Kidney epithelial cell (primary cell): ENCODE data around the gene STING1. TPM values are rescaled to one million over a fixed set of nuclear protein-coding genes. Genes with fewer than 3 reads are reported as not detected.
"Not testable (repeated sequence)": the region's sequence is repeated elsewhere in the genome, so short reads cannot be mapped to it uniquely, and the experiment has no call there.

ENCODE experiments used
- DNase-seq: peaks from one replicate; pipeline ENCODE4 v3.0.0-alpha.2; 2010; ENCODE audit warnings: low read depth
- H3K27me3 ChIP-seq: 2 replicates; pipeline ENCODE4 v1.6.0; 2011; ENCODE audit warnings: low read length; ENCODE audit not compliant: control insufficient read depth, insufficient read depth
- H3K36me3 ChIP-seq: 2 replicates; pipeline ENCODE4 v1.5.1; 2011; ENCODE audit warnings: low read length; ENCODE audit not compliant: control insufficient read depth, insufficient read depth
- H3K4me3 ChIP-seq: 2 replicates; pipeline ENCODE4 v1.5.1; 2011; ENCODE audit warnings: low read depth, mild to moderate bottlenecking, control low read depth, low read length
- total RNA-seq: library from RNA; depleted of rRNA; stranded (reverse); fragments of >200 nt; gene quantifications from 2 replicates; pipeline ENCODE4 v1.2.3, GENCODE V29; 2015
- TF ChIP-seq, protein P1 (sequence below): IDR thresholded peaks from 2 replicates; pipeline ENCODE4 v1.5.1; 2011; ENCODE audit warnings: mild to moderate bottlenecking, moderate library complexity, low read length, control low read depth, inconsistent platforms; ENCODE audit not compliant: insufficient read depth, poor library complexity, severe bottlenecking

Gene STING1
- total RNA-seq, 1 donor from 2014 or later: 15.5 TPM

DNA sequence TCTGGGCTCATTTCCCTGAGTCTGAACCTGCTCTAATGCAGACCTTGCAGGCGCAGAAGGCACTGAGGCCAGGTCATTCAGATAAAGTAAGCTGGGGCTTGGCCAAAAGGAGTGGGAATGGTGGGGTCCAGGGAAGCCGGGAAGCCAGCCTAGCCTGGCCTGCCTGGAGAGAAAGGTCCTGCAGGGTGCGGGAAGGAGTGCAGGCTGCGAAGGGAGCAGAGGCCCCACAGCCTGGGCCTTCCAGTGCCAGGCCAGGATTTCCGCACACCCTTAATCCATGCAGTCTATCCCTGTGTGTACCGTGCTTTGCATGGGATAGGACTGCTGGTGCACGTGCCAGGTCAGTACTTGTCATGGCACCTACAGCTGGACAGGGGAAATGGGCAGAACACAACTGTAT is 3.6 kb upstream of the STING1 start:
- TF ChIP-seq, protein P1, sequence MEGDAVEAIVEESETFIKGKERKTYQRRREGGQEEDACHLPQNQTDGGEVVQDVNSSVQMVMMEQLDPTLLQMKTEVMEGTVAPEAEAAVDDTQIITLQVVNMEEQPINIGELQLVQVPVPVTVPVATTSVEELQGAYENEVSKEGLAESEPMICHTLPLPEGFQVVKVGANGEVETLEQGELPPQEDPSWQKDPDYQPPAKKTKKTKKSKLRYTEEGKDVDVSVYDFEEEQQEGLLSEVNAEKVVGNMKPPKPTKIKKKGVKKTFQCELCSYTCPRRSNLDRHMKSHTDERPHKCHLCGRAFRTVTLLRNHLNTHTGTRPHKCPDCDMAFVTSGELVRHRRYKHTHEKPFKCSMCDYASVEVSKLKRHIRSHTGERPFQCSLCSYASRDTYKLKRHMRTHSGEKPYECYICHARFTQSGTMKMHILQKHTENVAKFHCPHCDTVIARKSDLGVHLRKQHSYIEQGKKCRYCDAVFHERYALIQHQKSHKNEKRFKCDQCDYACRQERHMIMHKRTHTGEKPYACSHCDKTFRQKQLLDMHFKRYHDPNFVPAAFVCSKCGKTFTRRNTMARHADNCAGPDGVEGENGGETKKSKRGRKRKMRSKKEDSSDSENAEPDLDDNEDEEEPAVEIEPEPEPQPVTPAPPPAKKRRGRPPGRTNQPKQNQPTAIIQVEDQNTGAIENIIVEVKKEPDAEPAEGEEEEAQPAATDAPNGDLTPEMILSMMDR: no peak
- Histone ChIP-seq H3K36me3 (no peaks in the 10 kb centered on the region), H3K27me3 (no peaks in the 10 kb centered on the region), H3K4me3 (no peak overlapping the region)
- DNase-seq: no peak

DNA sequence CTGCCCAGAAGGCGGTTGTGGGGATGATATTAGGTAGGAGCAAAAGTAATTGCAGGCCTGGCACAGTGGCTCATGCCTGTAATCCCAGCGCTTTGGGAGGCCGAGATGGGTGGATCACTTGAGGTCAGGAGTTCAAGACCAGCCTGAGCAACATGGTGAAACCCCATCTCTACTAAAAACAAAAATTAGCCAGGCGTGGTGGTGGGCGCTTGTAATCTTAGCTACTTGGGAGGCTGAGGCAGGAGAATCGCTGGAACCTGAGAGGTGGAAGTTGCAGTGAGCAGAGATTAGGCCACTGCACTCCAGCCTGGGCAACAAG is 291 bp upstream of the STING1 start:
- not testable (repeated sequence) for DNase-seq, H3K4me3 ChIP-seq, H3K36me3 ChIP-seq, H3K27me3 ChIP-seq

DNA sequence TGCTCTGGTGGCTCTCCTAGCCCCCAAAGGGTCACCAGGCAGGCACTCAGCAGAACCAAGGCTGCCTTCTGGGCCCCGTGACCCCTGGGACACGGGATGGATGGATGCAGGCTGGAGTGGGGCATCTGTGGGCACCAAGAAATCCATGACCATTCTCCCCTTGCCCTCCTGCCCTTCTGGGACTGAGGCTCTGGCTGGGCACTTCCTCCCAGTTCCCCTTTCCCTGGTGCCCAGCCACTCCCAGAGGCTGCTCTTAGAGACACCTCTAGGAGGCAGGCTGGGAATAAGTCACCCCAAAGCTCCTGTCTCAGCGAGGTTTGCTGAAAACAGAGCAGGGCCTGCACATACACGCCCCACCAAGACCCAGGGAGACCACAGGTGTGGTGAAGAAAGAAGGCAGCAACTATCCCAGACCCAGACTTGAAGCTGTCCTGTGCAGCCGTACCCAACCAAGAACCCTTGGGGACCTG is 943 bp downstream of the STING1 start:
- DNase-seq: no peak

DNA sequence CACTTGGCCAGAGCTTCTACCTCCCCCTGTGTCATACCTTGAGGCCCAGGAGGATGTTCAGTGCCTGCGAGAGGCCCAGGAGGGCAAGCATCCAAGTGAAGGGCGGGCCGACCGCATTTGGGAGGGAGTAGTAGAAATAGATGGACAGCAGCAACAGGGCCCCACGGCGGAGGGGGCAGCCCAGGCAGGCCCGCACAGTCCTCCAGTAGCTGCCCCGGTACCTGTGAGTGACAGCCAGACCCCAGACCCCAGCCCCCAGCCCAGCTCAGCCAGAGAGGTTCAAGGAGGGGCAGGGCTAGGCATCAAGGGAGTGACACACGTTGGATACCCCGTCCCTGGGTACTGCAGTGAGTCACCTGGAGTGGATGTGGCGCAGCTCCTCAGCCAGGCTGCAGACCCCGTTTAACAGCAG is 1.4 kb downstream of the STING1 start:
- no peak for DNase-seq
- H3K36me3 ChIP-seq: no peaks in the 10 kb centered on the region
- H3K4me3 ChIP-seq: no peak overlapping the region
- no peaks in the 10 kb centered on the region for H3K27me3 ChIP-seq
- TF ChIP-seq, protein P1: no peak

More for the DNA sequence above, 943 bp downstream of the STING1 start:
- no peaks in the 10 kb centered on the region for H3K27me3 ChIP-seq
- no peaks in the 10 kb centered on the region for H3K36me3 ChIP-seq
- peak overlapping the region; percentile 9 for H3K4me3 ChIP-seq
- TF ChIP-seq, protein P1: peak; percentile 19

DNA sequence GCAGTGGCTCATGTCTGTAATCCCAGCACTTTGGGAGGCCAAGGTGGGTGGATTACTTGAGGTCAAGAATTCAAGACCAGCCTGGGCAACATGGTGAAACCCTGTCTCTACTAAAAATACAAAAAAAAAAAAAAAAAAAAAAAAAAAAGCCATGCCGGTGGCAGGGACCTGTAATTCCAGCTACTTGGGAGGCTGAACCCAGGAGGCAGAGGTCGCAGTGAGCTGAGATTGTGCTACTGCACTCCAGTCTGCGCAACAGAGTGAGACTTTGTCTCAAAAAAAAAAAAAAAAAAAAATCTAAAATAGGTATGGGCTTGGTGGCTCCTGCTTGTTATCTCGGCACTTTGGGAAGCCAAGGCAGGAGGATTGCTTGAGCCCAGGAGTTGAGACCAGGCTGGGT is 2.8 kb downstream of the STING1 start:
- H3K4me3 ChIP-seq, DNase-seq, H3K36me3 ChIP-seq, H3K27me3 ChIP-seq: not testable (repeated sequence)

DNA sequence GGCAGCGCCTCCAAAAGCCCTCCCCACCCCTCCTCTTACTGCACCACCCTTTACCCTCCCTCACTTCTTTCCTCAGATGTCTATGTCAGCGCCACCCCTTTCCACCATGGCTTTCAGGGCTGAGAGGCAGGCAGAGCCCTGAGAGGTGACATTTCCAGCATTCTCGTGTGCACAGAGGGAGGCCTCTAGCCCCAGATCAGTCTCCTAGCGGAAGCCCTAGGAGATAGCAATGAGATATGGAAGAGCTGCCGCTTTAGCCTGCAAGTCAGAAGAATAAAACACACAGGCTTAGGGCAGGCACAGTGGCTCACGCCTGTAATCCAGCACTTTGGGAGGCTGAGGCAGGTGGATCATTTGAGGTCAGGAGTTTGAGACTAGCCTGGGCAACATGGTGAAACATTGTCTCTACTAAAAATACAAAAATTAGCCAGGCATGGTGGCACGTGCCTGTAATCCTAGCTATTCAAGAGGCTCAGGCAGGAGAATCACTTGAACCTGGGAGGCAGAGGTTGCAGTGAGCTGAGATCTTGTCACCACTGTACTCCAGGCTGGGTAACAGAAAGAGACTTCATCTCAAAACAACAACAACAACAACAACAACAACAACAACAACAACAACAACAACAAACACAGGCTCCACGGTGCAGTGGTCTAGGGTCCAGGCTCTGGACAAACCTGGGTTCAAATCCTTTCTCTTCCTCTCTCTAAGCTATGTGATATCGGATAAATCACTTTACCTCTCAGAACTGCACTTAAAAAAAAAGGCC is 3.7 kb downstream of the STING1 start:
- not testable (repeated sequence) for H3K27me3 ChIP-seq, DNase-seq, H3K4me3 ChIP-seq, H3K36me3 ChIP-seq

DNA sequence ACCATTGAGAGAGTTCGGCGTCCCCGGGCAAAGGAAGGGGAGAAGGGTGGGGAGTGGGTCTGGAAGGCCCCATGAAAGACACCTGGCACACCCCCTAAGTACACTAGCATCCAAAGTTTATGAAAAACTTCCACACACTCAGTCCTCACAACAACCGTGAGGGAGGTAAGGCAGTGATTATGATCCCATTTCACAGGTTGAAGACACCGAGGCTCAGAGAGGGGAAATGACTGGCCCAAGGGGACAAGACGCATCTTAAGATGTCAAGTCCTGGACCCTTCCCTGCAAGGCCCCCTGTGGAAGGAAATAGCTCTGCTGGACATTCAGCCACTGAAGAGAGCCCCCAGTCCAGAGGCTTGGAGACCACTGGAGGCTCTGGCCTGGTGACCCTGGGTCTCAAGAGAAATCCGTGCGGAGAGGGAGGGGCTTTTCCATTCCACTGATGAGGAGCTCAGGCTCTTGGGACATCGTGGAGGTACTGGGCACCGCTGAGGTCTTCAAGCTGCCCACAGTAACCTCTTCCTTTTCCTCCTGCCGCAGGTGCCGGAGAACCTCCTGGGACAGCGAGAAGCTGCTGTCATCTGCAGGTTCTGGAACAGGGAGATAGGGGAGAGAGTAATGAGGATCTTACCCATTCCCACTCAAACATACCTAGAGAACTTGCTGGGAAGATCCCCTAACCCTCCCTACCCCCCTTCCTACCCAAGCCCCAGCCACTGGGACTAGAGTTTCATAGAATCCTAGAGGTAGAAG is 6.5 kb downstream of the STING1 start:
- no peak for DNase-seq
- H3K4me3 ChIP-seq: no peak overlapping the region
- TF ChIP-seq, protein P1: no peak
- H3K36me3 ChIP-seq: no peaks in the 10 kb centered on the region
- H3K27me3 ChIP-seq: no peaks in the 10 kb centered on the region
